ENCODE measurements around the gene TTR.

Gene TTR

DNA sequence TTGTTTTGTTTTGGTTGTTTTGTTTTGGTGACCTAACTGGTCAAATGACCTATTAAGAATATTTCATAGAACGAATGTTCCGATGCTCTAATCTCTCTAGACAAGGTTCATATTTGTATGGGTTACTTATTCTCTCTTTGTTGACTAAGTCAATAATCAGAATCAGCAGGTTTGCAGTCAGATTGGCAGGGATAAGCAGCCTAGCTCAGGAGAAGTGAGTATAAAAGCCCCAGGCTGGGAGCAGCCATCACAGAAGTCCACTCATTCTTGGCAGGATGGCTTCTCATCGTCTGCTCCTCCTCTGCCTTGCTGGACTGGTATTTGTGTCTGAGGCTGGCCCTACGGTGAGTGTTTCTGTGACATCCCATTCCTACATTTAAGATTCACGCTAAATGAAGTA, at the start of gene TTR:
TTR (plus strand) TSS at position 250 of the 400 bp plus-strand sequence; CDS start at position 276, 26 bp downstream.
- no peak for DNase-seq

DNA sequence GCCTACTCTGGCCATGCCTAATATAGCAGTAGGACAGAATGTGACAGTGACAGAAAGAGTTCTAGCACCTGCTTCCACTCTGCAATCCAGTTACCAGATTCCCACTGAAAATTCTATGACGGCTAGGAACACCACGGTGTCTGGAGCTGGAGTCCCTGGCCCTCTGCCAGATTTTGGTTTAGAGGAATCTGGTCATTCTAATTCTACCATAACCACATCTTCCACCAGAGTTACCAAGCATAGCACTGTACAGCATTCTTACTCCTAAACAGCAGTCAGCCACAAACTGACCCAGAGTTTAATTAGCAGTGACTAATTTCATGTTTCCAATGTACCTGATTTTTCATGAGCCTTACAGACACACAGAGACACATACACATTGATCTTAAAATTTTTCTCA, 45.2 kb upstream of the TTR start:
- no peak for DNase-seq

DNA sequence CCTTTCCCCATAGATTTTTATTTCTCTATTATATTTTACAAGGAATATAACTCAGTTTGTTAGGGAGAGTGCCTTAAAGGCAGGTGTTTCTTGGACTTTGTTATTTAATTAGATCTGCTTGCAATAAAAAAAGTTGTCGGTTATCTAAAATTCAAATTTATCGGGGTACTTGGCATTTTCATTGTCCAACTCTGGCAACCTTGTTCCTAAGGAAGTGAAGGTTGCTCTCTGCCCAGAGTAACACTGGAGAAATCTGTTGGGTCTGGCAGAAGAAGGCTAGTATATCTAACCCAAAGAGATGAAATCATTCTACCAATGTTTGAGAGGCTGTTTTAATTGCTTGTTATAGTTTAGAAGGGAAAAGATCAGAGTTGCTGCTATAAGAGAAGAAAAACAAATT, 42.8 kb upstream of the TTR start:
- DNase-seq: no peak

DNA sequence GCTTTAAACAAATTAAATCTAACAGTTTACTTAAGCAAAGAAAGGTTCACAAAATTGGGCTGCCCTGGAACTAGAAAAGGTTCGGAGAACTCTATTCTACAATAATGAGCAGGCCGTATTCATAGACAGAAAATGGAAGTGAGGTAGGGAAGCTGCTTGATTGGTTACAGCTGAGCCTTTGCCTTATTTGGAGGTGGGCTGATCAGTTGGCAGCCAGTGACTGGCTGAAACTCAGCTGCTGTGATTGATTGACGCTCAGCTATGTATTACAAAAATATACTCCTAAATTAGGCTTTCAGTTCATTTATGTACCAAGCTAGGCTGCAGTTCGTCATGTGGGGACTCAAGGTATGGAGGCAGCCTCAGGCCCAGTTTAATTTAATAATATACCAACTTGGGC, 42.3 kb upstream of the TTR start:
- no peak for DNase-seq

DNA sequence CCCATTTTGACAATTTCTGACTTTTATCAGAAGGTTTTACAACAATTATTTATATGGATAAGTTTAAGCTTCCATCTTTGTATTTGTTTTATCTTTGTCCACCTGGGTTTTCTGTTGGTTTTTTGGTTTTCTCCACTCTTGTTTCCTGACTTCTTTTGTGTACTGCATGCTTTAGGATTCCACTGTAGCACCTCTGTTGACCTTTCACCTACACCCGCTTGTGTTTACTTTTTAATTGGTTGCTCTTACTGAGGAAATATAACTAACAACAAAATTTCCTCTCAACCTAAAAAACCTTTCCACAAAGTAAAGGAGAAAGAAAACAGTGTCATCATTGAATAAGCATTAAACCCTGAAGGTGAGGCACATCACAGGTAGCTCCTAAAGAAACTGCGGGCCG, 39.8 kb upstream of the TTR start:
- no peak for DNase-seq

DNA sequence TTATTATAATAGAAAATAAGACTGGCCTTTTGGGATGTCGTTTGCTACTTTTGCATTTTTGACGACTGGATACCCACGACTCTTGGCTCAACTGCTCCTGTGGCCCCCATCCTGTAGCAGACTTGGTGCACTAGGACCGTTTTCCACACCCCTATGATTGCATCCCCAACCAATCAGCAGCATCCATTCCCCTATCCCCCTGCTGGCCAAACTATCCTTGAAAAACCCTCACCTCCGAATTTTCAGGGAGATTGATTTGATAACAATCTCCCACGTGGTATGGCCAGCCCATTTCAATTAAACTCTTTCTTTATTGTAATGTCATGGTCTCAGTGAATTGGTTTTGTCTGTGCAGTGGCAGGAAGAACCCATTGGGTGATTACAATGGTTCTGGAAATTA, 37.9 kb upstream of the TTR start:
- no peak for DNase-seq

DNA sequence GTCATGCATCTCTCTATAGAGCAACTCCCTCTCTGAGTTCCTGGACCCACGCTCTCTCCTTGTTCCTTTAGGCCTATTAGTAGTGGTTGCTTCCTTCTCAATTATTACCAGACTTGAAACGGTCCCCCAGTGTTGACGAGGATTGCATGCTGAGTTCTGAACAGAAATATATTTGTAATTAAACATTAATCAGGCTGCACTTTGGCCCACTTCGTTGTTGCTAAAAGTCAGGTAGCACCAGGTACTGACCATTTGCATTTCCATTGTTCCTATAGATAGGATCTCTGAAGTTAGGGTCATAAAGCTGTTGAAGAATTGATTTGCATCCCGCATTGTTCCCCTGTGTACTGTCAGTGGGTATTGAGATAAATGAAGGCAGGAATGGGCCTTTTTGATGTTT, 36.9 kb upstream of the TTR start:
- no peak for DNase-seq

DNA sequence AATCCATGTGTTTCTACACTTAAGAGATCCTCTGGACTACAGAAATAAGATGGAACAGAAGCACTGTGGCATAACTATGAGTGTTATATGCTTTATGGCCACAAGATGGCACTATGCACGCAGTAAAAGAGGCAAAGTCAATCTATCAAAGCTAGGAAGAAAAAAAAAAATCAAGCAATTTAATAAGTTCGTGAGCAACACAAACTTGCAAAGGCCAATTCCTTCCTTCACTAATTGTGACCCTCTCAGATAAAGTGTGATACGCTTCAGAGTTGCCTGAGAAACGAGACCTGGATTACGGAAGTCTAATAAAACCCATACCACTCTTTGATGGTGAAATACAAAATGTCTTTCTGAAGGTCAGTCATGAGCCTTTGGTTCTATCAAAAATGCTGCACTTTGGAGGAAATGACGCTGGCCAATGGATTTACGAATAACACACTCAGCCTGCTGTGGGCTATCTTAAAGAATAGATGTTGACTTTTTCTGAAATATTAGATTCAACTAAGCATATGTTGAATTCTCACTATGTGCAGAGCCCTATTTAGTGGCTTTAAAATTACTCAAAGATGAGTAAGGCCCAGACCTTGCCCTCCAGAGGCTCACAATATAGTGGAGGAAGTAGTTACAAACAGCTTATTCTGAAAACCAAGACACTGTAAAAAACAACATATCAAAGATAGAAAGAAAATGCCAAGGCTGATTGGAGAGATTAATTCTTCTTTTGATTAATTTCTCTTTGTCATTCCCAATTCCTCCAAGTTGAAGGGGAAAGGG, 35.5 kb upstream of the TTR start:
- DNase-seq: peak; percentile 41

DNA sequence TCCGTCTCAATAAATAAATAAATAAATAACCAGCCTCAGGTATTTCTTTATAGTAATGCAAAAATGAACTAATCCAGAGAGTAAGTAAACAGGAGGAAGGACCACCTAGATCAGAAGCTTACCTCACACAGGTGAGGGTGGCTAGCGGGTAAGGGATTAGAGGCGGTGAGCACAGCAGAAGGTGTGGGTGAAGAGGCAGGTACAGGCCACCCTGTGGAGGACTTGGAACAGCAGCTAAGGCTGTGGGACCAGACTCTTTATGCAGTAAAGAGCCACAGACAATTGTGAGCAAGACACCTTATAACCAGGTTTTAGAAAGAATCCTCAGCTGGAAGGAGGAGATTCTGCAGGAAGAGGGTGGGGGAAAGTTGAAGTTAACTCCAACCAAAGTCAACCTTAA, 34.2 kb upstream of the TTR start:
- DNase-seq: no peak

DNA sequence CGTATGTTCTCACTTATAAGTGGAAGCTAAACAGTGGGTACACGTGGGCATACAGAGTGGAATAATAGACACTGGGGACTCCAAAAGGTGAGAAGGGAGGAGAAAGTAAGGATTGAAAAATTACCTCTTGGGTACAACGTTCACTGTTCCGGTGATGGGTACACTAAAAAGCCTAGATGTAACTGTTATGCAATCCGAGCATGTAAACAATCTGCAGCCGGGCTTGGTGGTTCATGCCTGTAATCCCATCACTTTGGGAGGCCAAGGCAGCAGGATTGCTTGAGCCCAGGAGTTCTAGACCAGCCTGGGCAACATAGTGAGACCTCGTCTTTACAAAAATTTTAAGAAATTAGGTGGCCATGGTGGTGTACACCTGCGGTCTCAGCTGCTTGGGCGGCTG, 33.1 kb upstream of the TTR start:
- DNase-seq: no peak

DNA sequence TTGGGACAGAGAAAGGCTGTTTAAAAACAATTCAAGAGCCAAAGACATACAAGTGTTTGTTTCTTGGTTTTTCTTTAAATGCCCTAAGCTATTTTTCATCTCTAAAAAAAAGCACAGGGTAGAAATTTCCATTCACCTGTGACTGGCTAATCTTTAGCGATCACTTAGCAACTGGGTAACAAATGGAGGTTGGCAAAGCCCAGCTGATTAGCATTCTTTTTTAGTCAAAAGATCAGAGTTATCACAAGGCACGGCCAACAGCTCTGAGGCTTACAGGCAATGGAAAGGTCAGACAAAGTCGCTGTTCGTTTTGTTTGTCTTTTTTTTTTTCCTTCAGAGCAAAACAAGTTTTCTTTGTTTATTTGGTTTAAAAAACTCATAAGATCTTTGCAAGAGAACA, 29.0 kb upstream of the TTR start:
- no peak for DNase-seq

DNA sequence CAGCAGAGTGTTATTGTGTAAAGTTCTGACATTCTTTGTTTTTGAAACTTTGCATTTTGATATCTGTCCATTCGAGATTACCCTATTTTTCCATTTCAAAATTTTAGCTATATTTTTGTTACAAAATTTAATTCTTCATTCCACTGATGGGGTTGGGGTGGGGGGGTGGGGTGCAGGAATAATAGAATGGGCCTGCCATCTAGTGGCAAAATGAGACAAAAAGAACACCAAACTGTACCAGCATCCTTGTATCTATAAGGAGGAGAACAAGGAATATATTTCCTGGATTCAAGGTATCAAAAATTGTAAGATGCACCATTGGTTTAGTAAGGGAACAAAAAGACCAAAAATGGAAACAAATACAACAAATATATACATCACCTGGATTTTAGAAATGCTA, 27.9 kb upstream of the TTR start:
- DNase-seq: no peak

DNA sequence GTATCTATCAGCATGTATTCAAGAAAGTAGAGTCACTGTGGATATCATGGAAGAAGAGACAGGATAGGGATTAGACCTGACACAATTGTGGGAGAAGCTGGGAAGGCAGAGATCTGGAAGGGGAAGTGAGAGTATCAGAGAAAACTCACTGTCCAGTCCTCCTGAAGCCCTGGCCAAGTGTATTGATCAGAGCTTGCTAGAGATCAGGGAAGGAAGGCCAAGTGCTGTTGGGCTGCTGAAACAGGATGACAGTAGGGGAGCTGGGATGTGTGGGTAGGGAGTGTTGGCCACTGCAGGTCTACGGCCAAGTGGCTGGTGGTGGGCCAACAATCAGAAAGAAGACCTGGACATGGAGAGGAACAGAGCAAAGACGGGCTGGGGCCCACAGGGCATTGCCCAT, 26.3 kb upstream of the TTR start:
- DNase-seq: no peak

DNA sequence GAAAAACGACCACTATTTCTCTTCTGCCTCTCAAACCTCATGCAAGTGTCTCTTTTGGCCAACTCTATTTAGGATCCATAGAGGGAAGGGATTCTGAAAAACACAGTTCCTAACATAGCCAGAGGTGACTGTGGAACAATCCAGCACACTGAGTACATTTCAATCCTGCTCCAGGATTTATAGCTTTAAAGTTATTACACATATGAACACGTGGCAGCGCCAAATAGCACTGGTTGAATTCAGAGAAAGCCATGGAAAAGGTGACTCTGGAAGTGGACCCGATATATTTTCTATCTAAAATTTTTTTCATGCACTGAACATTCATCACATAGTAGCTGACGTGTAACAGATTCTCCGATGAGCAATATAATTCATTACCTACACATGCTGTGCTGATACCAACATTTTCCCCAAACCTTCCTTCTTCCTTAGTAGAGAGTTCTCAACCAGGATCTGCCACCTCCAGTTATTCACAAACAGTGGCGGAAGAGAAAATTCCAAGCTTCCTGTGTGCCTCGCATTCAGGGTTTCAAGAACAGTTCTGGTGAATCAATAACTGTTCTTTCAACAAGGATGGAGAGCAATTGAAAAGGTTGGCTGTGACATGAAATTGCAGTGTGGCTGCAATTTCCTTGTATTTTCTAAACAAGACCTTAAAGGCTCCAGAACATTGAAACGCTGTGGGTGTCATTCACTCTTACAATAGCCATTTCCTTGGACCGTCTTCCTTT, 25.7 kb upstream of the TTR start:
- no peak for DNase-seq

DNA sequence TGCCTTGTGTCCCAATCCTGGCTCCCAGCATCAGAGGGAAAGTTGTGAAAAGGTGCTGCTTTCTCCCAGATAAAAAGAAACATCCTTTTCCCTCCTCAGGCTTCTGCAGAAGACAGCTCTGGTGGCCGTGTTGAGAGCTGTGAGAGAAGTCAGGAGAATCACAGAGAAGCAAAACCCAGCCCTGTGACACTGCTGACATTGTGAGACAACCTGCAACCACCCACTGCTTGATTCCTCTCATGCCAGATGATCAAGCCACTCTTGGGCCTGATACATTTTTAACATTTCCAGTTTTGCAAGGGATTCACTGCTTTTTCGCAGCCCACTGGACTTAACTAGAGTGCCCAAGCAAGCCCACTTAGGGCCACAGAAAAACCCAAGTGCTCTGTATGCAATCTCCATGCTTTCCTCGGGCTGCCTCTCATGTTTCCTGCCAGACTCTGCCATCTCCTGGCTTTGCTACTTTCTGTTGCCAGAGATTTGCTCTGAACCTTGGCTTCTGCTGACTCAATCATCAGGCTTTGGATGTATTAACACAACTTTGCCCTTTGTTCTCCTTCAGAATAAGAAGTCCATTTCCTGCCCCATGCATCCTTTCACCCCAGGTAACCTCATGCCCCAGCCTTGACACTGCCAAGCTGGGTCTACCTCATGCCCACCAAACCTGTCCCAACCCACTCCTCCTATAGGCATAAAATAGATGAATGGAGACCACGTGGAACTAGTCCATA, 24.9 kb upstream of the TTR start:
- DNase-seq: no peak

DNA sequence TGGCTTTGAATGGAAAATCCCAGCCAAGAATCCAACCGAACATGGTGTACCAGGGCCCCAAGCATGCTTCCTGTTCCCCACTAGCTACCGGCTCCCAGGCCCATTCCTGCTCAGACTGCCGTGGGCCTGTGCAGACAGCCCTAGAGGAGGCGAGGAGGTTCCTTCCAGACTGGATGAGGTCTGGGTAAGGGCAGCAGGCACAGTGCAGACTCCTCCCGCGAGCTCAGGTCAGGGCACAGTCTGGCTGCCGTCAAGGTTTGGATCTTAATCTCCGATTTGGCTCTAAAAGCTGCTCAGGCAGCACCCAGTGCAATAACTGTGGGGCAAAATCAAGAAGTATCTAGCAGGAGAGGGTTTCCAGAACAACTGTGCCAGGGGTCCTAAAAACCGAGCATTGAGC, 19.3 kb upstream of the TTR start:
- no peak for DNase-seq

DNA sequence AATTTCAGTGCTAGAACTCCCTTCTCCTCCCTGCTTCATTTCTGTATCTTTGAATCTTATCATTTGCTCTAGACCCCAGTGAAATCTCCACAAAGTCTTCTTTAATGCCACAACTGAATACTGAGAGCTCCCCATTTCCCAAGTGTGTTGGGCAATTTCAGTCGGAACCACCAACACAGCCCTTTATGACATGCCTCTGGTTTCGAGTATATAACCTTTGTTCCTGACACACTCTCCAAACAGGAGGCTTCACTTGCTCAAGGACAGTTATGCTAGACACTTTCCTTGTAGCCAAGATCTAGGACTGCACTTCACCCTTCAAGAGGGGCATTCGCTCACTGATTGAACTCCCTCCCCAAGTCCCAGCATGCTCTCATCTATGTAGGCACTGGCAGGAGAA, 18.6 kb upstream of the TTR start:
- no peak for DNase-seq

DNA sequence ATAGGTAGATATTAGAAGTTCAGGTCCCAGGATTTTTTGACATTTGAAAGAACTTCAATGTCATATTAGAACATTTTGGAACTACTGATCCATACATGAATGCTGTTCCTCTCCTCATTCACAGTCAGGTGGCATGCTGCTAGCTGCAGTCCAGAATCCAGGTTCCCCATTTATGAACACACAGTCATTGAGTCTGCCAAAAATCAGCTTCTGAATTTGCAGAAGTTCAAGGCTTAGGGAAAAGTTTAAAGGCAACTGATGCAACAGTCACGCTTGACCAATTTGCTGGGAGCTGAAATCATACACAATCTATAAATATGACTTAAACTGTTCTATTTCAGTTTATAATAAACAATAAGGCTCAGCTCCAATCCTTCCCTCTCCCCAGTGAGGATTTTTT, 17.3 kb upstream of the TTR start:
- DNase-seq: no peak

DNA sequence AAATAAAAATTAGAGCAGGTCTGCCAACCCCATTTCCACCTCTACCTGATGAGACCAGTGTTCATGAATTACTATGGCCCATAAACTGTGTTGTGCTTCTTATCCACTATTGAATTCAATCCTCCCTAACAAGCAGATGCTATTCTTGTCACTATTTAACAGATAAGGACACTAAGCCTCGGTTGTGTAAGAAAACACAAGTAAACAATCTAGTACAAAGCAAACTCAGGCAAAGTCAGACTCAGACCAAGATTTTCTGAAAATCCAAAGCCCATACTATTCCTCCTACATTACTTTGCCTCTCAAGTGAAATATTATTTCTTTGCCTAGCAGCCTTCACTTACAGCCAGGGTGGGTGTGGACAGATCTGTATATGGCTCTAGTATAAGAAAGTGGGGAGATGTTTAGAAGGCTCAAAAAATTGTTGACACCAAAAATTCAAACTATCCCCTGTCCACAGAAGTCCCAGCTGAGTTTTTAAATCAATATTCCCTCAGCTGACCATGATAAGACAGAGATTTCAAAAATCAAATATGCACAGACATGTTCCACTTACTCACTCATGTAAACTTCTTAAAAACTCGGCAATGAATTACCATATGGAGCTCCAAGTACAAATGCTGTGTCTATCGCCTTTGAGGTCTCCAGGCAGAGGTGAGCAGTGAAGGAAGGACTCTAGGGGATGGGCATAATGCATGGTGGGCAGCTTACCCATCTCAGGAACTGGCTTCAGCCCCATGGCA, 16.0 kb upstream of the TTR start:
- DNase-seq: no peak

DNA sequence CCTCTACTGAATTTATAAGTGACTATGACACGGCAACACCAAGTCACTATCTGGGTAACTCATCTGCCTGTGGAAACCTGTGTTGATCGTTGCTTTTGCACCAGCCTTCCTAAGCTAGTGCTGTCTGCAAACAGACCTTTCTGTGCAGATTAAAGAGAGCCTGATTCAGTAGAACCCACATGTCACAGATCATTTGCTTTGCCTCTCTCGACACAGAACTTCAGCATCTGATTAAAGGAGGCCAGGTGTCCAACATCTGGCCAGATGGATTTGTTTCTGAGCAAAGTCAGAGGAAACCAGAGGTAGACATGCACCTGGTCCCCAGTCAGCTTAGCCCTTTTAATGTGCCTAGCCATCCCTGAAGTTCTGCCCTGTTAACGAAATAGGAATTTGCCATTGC, 15.0 kb upstream of the TTR start:
- DNase-seq: no peak

DNA sequence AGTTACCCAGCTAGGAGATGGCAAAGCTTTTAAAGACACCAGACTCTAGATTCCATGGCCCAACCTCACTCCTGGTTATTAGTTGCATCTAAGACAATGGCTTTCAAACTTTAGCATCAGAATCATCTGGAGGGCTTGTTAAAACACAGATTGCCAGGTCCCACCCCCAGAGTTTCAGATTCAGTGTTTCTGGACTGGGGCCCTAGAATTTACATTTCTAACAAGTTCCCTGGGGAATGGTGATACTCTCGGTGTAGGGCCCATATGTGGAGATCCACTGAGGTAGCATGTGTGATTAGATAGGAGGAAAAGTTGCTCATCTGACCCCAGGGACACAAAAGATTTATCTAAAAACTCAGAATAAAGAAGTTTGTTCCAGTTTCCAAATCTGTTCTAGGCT, 14.5 kb upstream of the TTR start:
- DNase-seq: no peak

DNA sequence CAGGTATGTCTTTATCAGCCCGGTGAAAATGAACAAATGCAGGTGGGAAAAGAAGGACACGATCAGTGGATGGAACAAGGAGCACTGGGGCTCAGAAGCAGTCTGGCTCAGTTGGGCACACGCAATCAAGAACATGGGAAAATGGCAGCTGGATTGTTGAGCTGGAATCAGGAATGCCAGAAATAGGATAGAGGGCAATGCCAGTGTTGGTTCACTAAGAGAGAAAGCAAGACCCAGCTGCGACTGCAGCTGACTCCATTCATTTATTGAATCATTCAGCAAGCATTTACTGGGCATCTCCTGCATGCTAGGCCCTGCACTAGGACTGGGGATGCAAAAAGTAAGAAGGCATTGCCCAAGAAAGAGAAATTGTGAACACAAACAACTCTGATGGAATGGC, 13.6 kb upstream of the TTR start:
- DNase-seq: no peak

DNA sequence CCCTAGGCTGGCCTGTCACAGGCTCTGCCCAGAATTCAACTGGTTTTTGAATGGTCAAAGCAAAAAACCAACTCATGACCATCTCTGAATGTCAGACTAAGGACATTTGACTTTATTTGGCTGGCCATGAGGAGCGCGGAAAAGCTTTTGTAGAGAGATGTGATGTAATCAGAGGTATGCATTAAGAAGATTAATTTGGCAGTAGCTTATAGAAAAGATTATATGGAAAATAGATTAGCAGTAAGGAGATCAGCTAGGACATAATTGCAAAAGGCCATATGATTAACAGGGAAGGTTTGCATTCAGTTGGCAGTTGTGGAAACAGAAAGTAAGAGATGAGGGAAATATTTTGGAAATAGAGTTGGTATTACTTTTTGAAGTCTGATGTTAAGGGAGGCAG, 12.3 kb upstream of the TTR start:
- DNase-seq: no peak

Data from stimulated activated CD8-positive, alpha-beta memory T cell treated with anti-CD3 and anti-CD28 coated beads, Interleukin-4, amount 100 ng/mL, for 48 hours (primary cell).